ENCODE measurements around the gene FMNL2.

Gene FMNL2

DNA sequence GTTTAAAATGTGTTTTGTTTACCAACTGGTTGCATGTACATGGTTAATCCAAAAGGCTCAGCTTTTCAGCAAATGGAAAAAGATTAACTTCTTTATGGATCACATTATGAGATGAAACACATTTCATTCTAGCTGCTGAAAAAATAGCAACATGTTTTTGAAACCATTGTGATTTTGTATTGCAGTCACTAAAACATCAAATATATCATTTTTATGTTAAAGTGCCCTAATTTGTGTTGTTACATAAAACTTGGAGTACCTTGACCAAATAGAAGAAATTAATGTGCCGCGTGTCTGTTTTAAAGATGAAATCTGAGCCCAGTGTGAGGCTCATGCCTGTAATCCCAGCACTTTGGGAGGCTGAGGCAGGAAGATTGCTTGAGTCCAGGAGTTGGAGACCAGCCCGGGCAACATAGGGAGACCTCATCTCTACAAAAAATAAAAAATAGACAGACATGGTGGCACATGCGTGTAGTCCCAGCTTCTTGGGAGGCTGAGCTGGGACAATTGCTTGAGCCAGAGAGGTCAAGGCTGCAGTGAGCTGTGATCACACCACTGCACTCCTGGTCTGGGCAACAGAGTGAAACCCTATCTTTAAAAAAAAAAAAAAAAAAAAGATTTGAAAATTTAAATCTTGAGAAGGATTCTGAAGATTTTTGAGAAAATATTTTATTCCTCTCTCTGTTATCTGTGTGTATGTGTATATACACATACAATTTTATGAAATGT, 96.6 kb downstream of the FMNL2 start:
- Histone ChIP-seq H3K27me3 (replicated peaks; ENCODE audit: control insufficient read depth, insufficient read depth, low read length, poor library complexity, severe bottlenecking) (no peaks in the 10 kb centered on the region), H3K4me1 (ENCODE audit: control insufficient read depth, insufficient read depth, low read length, poor library complexity, severe bottlenecking) (no peaks in the 10 kb centered on the region), H3K4me3 (ENCODE audit: insufficient read depth, low read depth, low read length, poor library complexity, severe bottlenecking) (no peak overlapping the region), H3K9me3 (ENCODE audit: control insufficient read depth, low read length) (no peaks in the 10 kb centered on the region), H3K36me3 (ENCODE audit: control insufficient read depth, insufficient read depth, low read length) (no peaks in the 10 kb centered on the region), H3K27ac (ENCODE audit: insufficient read depth, low read length, poor library complexity, severe bottlenecking) (no peak overlapping the region)
- no peak for DNase-seq

GRCh38 chr2:152432206-152432653, 97.3 kb downstream of the FMNL2 start:
- Histone ChIP-seq H3K9me3 (ENCODE audit: control insufficient read depth, low read length) (no peaks in the 10 kb centered on the region), H3K27ac (ENCODE audit: insufficient read depth, low read length, poor library complexity, severe bottlenecking) (no peak overlapping the region), H3K4me1 (ENCODE audit: control insufficient read depth, insufficient read depth, low read length, poor library complexity, severe bottlenecking) (no peaks in the 10 kb centered on the region), H3K4me3 (ENCODE audit: insufficient read depth, low read depth, low read length, poor library complexity, severe bottlenecking) (no peak overlapping the region), H3K27me3 (replicated peaks; ENCODE audit: control insufficient read depth, insufficient read depth, low read length, poor library complexity, severe bottlenecking) (no peaks in the 10 kb centered on the region), H3K36me3 (ENCODE audit: control insufficient read depth, insufficient read depth, low read length) (no peaks in the 10 kb centered on the region)
- DNase-seq: no peak

GRCh38 chr2:152432765-152433164, 97.8 kb downstream of the FMNL2 start:
- Histone ChIP-seq H3K27me3 (replicated peaks; ENCODE audit: control insufficient read depth, insufficient read depth, low read length, poor library complexity, severe bottlenecking) (no peaks in the 10 kb centered on the region), H3K27ac (ENCODE audit: insufficient read depth, low read length, poor library complexity, severe bottlenecking) (no peak overlapping the region), H3K4me3 (ENCODE audit: insufficient read depth, low read depth, low read length, poor library complexity, severe bottlenecking) (no peak overlapping the region), H3K9me3 (ENCODE audit: control insufficient read depth, low read length) (no peaks in the 10 kb centered on the region), H3K36me3 (ENCODE audit: control insufficient read depth, insufficient read depth, low read length) (no peaks in the 10 kb centered on the region), H3K4me1 (ENCODE audit: control insufficient read depth, insufficient read depth, low read length, poor library complexity, severe bottlenecking) (no peaks in the 10 kb centered on the region)
- no peak for DNase-seq

DNA sequence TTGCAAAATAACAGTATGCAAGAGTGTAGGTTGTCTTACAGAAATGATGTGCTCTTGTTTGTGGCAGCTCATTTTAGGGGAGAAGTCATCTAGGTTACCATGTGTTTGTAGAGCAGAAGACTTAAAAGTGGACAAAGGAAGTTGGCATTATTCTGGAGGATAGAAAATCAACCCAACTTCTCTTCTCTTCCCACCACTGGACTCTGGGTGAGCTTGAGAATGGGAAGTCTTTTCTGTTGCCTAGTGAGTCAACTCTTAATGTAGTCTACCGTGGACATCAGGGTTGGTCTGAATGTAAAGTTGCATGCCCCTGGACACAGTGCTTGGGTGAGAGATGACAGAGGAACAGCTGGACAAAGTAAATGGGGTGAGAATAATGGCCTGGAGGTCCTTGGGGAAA, 98.3 kb downstream of the FMNL2 start:
- Histone ChIP-seq H3K27ac (ENCODE audit: insufficient read depth, low read length, poor library complexity, severe bottlenecking) (no peak overlapping the region), H3K27me3 (replicated peaks; ENCODE audit: control insufficient read depth, insufficient read depth, low read length, poor library complexity, severe bottlenecking) (no peaks in the 10 kb centered on the region), H3K4me1 (ENCODE audit: control insufficient read depth, insufficient read depth, low read length, poor library complexity, severe bottlenecking) (no peaks in the 10 kb centered on the region), H3K36me3 (ENCODE audit: control insufficient read depth, insufficient read depth, low read length) (no peaks in the 10 kb centered on the region), H3K9me3 (ENCODE audit: control insufficient read depth, low read length) (no peaks in the 10 kb centered on the region), H3K4me3 (ENCODE audit: insufficient read depth, low read depth, low read length, poor library complexity, severe bottlenecking) (no peak overlapping the region)
- no peak for DNase-seq

- no peak for DNase-seq
- Histone ChIP-seq H3K36me3 (ENCODE audit: control insufficient read depth, insufficient read depth, low read length) (no peaks in the 10 kb centered on the region), H3K27me3 (replicated peaks; ENCODE audit: control insufficient read depth, insufficient read depth, low read length, poor library complexity, severe bottlenecking) (no peaks in the 10 kb centered on the region), H3K4me3 (ENCODE audit: insufficient read depth, low read depth, low read length, poor library complexity, severe bottlenecking) (no peak overlapping the region), H3K27ac (ENCODE audit: insufficient read depth, low read length, poor library complexity, severe bottlenecking) (no peak overlapping the region), H3K9me3 (ENCODE audit: control insufficient read depth, low read length) (no peaks in the 10 kb centered on the region), H3K4me1 (ENCODE audit: control insufficient read depth, insufficient read depth, low read length, poor library complexity, severe bottlenecking) (no peaks in the 10 kb centered on the region)
These were observed 98.8 kb downstream of the FMNL2 start for GRCh38 chr2:152433791-152434190.

GRCh38 chr2:152434395-152435182, 99.6 kb downstream of the FMNL2 start:
- no peaks in the 10 kb centered on the region for H3K9me3 ChIP-seq (ENCODE audit: control insufficient read depth, low read length)

GRCh38 chr2:152436148-152436547, 101.2 kb downstream of the FMNL2 start:
- no peak overlapping the region for H3K27ac ChIP-seq (ENCODE audit: insufficient read depth, low read length, poor library complexity, severe bottlenecking)
- no peaks in the 10 kb centered on the region for H3K36me3 ChIP-seq (ENCODE audit: control insufficient read depth, insufficient read depth, low read length)
- no peak for DNase-seq
- H3K9me3 ChIP-seq (ENCODE audit: control insufficient read depth, low read length): no peaks in the 10 kb centered on the region
- no peaks in the 10 kb centered on the region for H3K4me1 ChIP-seq (ENCODE audit: control insufficient read depth, insufficient read depth, low read length, poor library complexity, severe bottlenecking)
- no peaks in the 10 kb centered on the region for H3K27me3 ChIP-seq (replicated peaks; ENCODE audit: control insufficient read depth, insufficient read depth, low read length, poor library complexity, severe bottlenecking)
- H3K4me3 ChIP-seq (ENCODE audit: insufficient read depth, low read depth, low read length, poor library complexity, severe bottlenecking): no peak overlapping the region

More at GRCh38 chr2:152434395-152435182, 99.6 kb downstream of the FMNL2 start:
- H3K27ac ChIP-seq (ENCODE audit: insufficient read depth, low read length, poor library complexity, severe bottlenecking): no peak overlapping the region
- no peaks in the 10 kb centered on the region for H3K4me1 ChIP-seq (ENCODE audit: control insufficient read depth, insufficient read depth, low read length, poor library complexity, severe bottlenecking)
- no peak for DNase-seq
- H3K4me3 ChIP-seq (ENCODE audit: insufficient read depth, low read depth, low read length, poor library complexity, severe bottlenecking): no peak overlapping the region
- H3K36me3 ChIP-seq (ENCODE audit: control insufficient read depth, insufficient read depth, low read length): no peaks in the 10 kb centered on the region
- H3K27me3 ChIP-seq (replicated peaks; ENCODE audit: control insufficient read depth, insufficient read depth, low read length, poor library complexity, severe bottlenecking): no peaks in the 10 kb centered on the region

- H3K27ac ChIP-seq (ENCODE audit: insufficient read depth, low read length, poor library complexity, severe bottlenecking): no peak overlapping the region
- H3K36me3 ChIP-seq (ENCODE audit: control insufficient read depth, insufficient read depth, low read length): no peaks in the 10 kb centered on the region
- no peak overlapping the region for H3K4me3 ChIP-seq (ENCODE audit: insufficient read depth, low read depth, low read length, poor library complexity, severe bottlenecking)
- H3K27me3 ChIP-seq (replicated peaks; ENCODE audit: control insufficient read depth, insufficient read depth, low read length, poor library complexity, severe bottlenecking): no peaks in the 10 kb centered on the region
- no peaks in the 10 kb centered on the region for H3K4me1 ChIP-seq (ENCODE audit: control insufficient read depth, insufficient read depth, low read length, poor library complexity, severe bottlenecking)
- no peak for DNase-seq
- no peaks in the 10 kb centered on the region for H3K9me3 ChIP-seq (ENCODE audit: control insufficient read depth, low read length)
These were observed 102.5 kb downstream of the FMNL2 start for GRCh38 chr2:152437276-152438108.

DNA sequence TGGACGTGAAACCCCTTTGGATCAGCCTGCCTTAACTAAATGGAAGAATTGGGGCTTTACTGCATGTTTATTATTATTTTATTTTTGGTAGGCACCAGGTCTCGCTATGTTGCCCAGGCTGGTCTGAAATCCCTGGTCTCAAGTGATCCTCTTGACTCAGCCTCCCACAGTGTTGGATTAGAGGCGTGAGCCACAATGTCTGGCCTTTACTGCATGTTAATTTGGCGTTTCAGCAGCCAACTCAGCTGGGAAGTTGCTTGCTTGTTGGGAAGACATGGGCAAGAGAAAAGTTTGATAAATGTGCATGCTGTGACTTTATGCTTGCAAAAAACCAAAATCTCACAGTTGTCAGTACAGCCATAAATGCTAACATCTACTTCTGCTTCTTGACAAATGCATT, 105.1 kb downstream of the FMNL2 start:
- H3K36me3 ChIP-seq (ENCODE audit: control insufficient read depth, insufficient read depth, low read length): no peaks in the 10 kb centered on the region
- H3K4me3 ChIP-seq (ENCODE audit: insufficient read depth, low read depth, low read length, poor library complexity, severe bottlenecking): no peak overlapping the region
- H3K27me3 ChIP-seq (replicated peaks; ENCODE audit: control insufficient read depth, insufficient read depth, low read length, poor library complexity, severe bottlenecking): no peaks in the 10 kb centered on the region
- no peaks in the 10 kb centered on the region for H3K9me3 ChIP-seq (ENCODE audit: control insufficient read depth, low read length)
- no peak for DNase-seq
- no peak overlapping the region for H3K27ac ChIP-seq (ENCODE audit: insufficient read depth, low read length, poor library complexity, severe bottlenecking)
- H3K4me1 ChIP-seq (ENCODE audit: control insufficient read depth, insufficient read depth, low read length, poor library complexity, severe bottlenecking): no peaks in the 10 kb centered on the region

Data from effector memory CD4-positive, alpha-beta T cell (primary cell).